OCI-LY7 (cell line): ENCODE results near the gene DZANK1.

Experiments used
- CTCF ChIP-seq: fragments of 200-600 bp; sonication (generic); conservative IDR thresholded peaks from 2 replicates; pipeline ENCODE4 v1.5.1; 2014; ENCODE audit warnings: mild to moderate bottlenecking, antibody characterized with exemption, low read length, moderate library complexity, mixed read lengths
- EZH2phosphoT487 ChIP-seq: fragments of 200-600 bp; sonication (generic); IDR thresholded peaks from 2 replicates; pipeline ENCODE4 v1.6.1; 2018; ENCODE audit warnings: low read depth, borderline replicate concordance, mild to moderate bottlenecking, mixed run types, antibody characterized with exemption, low read length, moderate library complexity, mixed read lengths

GRCh38 chr20:18359854-18360253 lies 107.0 kb downstream of the DZANK1 start:
- TF ChIP-seq EZH2phosphoT487 (no peak), CTCF (no peak)
